ENCODE data around the gene SKOR1.

DNA sequence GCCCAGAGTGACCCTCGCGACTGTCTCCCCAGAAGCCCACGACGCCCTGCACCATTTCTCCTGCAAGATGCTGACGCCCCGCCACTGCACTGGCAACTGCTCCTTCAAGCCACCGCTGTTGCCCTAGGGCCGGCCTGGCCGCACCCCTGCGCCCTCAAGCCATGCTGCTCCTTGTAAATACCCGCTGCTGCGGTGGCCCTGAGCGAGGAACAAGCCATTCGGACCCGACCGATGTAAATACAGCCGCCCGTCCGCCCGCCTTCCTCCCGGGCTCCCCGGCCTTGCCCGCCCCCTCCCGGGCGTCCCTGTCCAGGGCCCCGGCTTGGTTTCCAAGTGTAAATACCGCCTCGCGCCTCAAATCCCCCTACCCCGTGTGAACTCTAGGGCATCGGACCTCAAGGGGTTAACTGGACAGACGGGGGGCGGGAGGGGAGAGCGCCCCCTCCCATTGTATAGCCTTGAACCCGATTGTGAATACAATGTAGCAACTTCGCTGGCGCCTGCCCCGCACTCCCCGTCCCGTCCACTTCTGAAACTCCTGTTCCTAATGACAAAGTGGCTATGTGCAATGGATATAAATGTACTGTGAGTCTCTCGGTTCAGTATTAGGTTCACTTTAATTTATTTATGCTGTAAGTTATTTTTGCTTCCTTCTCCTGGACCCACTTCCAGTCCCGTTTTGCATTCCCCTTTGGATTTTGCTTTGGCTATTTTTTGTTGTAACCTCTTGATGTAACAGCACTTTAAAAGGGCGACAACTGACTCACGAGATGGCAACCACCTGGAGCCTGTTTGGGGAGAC, 8.6 kb downstream of the SKOR1 start:
- TF ChIP-seq, protein P1, sequence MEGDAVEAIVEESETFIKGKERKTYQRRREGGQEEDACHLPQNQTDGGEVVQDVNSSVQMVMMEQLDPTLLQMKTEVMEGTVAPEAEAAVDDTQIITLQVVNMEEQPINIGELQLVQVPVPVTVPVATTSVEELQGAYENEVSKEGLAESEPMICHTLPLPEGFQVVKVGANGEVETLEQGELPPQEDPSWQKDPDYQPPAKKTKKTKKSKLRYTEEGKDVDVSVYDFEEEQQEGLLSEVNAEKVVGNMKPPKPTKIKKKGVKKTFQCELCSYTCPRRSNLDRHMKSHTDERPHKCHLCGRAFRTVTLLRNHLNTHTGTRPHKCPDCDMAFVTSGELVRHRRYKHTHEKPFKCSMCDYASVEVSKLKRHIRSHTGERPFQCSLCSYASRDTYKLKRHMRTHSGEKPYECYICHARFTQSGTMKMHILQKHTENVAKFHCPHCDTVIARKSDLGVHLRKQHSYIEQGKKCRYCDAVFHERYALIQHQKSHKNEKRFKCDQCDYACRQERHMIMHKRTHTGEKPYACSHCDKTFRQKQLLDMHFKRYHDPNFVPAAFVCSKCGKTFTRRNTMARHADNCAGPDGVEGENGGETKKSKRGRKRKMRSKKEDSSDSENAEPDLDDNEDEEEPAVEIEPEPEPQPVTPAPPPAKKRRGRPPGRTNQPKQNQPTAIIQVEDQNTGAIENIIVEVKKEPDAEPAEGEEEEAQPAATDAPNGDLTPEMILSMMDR (conservative IDR thresholded peaks at IDR 0.05 in 1 of 2, IDR thresholded peaks at IDR 0.05 in 1 of 2; ENCODE audit: low read depth in 1 of 2, low read length in 2 of 2), result peak; percentile 39 to 45
- TF ChIP-seq EZH2 (IDR thresholded peaks at IDR 0.05; ENCODE audit: low read length, missing control alignments), result peak; percentile 90

All from fibroblast of lung (primary cell).